Kidney glomerular epithelial cell (primary cell): ENCODE data around the gene HSF2BP.
"Not testable (repeated sequence)": the region's sequence is repeated elsewhere in the genome, so short reads cannot be mapped to it uniquely, and the experiment has no call there.

Source experiments
- DNase-seq: peaks from one replicate; lab custom pipeline; 2025; lab: John Stamatoyannopoulos, UW

Gene HSF2BP

DNA sequence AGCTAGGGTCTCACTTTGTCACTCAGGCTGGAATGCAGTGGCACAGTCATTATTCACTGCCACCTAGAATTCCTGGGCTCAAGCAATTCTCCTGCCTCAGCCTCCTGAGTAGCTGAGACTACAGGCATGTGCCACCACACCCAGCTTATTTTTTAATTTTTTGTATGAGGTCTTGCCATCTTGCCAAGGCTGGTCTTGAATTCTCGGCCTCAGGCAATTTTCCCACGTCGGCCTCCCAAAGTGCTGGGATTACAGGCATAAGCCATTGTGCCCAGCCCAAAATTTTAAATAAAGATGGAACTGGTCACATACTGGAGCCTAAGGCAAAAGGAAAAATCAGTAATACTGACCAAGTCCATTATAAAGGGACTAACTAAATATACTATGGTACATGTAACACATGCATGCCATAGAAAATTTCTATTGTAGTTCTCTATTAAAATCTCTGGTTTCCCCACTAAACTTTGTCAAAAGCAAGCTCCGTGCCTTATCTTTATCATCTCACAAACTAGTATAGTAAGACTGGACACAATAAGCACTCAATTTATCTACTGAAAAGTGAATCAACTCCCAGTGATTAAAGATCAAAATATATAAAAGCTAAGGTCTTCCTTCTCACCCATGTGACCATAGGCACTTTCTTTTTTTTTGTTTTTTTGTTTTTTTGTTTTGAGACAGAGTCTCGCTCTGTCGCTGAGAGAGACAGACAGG, 61.6 kb downstream of the HSF2BP start:
- no peak for DNase-seq

- DNase-seq, result peak; percentile 56
These were observed 62.2 kb downstream of the HSF2BP start for GRCh38 chr21:43597052-43597451.

- no peak for DNase-seq
These were observed 62.7 kb downstream of the HSF2BP start for GRCh38 chr21:43596616-43597015.

DNA sequence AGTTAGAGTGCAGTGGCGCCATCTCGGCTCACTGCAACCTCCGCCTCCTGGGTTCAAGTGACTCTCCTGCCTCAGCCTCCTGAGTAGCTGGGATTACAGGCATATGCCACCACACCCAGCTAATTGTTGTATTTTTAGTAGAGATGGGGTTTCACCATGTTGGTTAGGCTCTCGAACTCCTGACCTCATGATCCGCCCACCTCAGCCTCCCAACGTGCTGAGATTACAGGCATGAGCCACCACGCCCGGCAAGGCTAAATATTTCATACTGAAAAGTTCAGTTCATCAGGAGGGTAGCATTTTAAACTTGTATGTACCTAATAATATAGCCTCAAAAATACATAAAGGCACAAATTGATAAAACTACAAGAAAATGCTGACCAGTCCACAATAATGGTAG, 63.5 kb downstream of the HSF2BP start:
- DNase-seq, result not testable (repeated sequence)

DNA sequence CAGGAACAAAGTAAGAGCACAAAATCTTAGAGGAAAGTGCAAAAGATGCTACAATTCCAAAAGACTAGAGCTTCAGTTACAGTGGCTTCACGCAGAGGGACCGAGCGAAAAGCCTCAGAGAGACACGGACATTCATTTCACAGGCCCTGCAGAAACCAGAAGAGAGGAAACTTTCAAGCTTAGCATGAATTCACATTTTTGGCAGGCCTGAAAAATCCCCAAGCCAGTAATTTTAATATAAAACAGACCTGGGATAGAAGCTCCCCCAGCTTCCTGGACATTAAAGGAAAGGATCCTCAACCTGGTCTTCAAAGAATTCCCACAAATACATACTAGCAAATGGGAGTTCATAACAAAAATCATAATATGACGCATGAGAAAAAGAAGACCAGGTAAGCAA, 66.2 kb downstream of the HSF2BP start:
- DNase-seq, result no peak

DNA sequence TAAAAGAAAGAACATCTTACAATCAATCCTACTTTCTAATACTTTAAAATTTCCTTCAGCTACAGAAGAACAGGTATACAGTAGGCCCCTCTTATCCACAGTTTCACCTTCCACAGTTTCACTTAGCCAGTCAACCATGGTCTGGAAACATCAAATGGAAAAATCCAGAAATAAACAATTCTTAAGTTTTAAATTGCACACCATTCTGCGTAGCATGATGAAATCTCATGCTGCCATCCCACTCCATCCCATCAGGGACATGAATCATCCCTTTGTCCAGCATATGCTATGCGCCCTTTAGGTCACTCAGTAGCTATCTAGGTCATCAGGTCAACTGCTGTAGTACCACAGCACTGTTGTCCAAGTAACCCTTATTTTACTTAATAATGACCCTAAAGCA, 67.7 kb downstream of the HSF2BP start:
- DNase-seq, result no peak

DNA sequence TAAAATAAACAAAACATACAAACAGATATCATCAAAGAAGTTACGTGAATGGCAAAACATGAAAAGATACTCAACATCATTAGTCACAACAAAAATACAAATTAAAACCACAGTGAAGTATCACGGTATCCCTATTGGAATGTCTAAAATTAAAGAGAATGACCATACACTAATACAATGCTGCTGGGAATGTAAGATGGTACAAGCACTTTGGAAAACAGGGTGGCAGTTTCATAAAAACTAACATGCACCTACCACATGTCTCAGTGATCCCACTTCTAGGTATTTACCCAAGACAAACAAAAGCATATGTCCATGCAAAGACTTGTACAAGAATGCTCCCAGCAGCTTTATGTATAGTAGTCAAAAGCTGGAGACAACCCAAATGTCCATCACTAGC, 69.1 kb downstream of the HSF2BP start:
- no peak for DNase-seq

- no peak for DNase-seq
These were observed 70.3 kb downstream of the HSF2BP start for GRCh38 chr21:43588957-43589356.

GRCh38 chr21:43585924-43586413, 73.3 kb downstream of the HSF2BP start:
- peak; percentile 100 for DNase-seq

DNA sequence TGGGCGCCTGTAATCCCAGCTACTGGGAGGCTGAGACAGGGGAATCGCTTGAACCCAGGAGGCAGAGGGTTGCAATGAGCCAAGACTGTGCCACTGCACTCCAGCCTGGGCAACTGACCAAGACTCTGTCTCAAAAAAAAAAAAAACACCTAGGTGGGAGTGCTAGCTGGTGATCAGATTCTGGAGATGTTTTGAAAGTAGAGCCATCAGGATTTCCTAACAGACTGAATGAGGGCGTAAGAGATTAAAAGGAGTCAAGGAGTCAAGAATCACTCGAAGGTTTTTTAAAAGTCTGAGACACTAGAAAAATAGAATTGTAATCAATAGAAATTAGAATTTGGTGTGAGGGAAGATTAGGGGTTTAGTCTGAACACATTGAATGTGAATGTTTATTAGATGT, 73.8 kb downstream of the HSF2BP start:
- no peak for DNase-seq

DNA sequence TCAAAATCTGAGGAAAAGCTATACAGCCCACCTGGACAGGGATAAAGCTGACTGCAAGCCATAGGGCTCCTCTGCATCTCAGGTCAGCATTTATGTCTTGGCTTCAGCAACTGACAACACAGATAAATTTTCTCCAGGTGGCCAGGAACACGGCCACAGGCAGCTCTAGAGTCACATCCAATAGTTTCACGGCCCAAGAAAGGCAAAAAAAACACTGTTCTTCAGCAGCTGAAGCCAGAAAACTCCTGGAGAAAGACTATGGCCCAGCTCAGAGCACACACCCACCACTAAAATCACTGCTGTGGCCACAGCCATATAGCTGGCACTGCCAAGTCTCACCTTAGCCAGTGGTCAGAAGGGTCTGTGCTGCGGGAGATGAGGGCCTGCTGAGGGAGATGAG, 77.8 kb downstream of the HSF2BP start:
- no peak for DNase-seq

GRCh38 chr21:43578677-43579303, 80.5 kb downstream of the HSF2BP start:
- no peak for DNase-seq

DNA sequence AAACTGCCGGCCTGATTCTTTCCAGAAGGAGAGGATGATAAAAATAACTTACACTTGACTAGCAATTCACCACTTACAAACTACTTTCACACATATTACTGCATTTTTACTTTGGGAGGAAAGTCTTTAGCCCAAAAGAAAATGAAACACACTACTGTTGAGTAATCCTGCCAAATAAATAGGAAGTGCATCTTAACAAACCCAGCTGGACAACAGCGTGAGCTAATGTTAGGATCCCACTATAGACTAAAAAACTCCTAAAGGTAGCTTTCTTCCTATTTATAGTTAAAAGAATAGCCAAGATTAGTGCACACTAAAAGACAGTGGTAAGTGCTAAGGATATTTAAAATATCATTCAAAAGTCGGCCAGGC, 83.8 kb downstream of the HSF2BP start:
- DNase-seq, result no peak

DNA sequence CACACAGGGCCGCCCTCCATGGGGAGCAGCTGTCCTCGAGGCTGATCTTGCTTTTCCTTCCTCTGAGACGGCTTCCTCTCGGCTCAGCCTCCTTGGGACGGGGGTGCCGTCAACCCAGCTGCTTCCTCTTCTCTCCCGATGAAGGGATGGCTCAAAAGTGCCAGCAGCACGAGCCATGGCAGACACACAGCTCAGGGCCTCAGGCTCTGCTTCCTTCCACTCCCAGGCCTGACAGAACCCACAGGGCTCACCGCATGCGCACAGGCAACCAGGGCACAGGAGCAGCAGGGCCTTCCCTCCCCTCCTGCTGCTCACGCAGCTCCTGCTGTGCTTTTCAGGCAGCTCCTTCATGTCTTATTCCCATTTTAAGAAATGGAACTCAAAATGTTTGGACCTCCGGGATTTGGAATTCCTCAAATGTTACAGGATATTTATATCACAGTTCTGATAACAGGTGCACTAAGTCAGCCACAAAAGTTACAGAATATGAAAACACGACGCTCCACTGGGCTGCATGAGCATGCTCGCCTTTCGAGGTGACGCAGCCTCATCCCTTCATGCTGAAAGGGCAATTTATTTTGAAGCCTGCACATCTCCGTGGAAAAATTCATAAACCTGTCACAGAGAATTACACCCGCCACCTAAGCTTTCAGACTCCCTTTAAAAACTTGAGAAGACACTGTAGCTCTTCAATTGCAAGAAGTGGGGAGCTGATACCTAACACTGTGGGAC, 84.4 kb downstream of the HSF2BP start:
- no peak for DNase-seq

DNA sequence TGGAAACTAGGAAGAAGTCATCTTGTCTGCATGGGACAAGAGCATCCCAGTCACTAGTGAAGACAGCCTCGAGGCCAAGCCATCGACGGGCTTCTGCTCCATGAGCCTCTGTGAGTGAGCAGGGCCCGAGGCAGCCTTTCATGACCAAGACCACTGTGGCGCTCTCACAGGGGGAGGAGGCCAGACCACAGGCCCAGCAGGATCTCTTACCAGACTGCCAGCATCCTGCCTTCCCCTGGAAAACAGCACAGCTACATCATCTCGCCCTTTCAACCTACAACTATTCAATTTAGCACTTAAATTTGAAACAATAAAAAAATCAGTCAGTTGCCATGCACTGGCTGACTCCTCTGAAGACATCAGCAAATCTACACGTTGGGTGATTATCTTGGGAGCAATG, 85.4 kb downstream of the HSF2BP start:
- no peak for DNase-seq

- DNase-seq, result no peak
These were observed 86.8 kb downstream of the HSF2BP start for GRCh38 chr21:43572446-43572845.

DNA sequence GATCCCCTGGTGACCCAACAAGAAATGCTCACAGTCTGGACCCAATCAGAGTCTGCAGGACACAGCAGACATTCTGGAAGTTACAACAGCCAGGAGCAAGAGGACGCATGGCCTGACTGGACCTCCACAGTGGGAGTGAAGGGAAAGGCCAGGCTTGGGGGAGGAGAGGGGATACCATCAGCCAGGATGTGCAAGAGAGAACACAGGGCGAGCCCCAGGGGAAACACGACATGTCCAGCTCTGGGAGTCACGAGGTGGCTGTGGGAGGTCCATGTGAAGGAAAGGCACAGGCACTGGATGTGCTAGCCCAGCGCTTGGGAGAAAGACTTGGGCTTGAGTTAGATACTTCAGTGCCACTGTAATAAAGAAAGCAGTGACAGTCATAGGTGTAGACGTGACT, 87.3 kb downstream of the HSF2BP start:
- no peak for DNase-seq

GRCh38 chr21:43570195-43570594, 89.1 kb downstream of the HSF2BP start:
- not testable (repeated sequence) for DNase-seq

DNA sequence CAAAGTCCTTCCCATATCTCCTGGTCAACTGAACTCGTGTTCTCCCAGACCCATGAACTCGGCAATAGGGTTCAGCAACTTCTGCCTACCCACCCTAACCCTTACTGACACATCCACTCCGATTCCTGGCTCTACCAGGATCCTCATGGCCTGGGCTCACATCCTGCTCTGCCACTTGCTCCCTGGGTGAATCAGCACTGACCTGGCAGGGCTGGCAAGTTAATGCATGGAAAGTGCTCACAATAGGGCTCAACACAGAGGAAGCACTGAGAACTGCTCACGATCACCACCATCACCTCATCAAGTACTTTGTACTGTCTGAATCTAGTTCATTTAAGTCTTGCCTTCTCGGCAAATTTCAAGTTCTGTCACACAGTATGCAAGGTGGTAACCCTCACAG, 96.8 kb downstream of the HSF2BP start:
- DNase-seq, result not testable (repeated sequence)

GRCh38 chr21:43540561-43540960, 118.7 kb downstream of the HSF2BP start:
- not testable (repeated sequence) for DNase-seq

GRCh38 chr21:43522495-43523131, 136.7 kb downstream of the HSF2BP start:
- DNase-seq, result not testable (repeated sequence)

- DNase-seq, result not testable (repeated sequence)
These were observed 141.6 kb downstream of the HSF2BP start for GRCh38 chr21:43517701-43518100.
